Epithelial cell of prostate (primary cell): ENCODE data around the gene MED8.
"Not testable (repeated sequence)": the region's sequence is repeated elsewhere in the genome, so short reads cannot be mapped to it uniquely, and the experiment has no call there.

Experiments used
- DNase-seq: peaks from one replicate; pipeline ENCODE4 v3.0.0-alpha.2; 2011; ENCODE audit warnings: low read depth, low spot score
- H3K27ac ChIP-seq: fragments of 450-650 bp; 2 replicates; pipeline ENCODE4 v1.5.1; 2017; ENCODE audit warnings: mild to moderate bottlenecking

Gene MED8

DNA sequence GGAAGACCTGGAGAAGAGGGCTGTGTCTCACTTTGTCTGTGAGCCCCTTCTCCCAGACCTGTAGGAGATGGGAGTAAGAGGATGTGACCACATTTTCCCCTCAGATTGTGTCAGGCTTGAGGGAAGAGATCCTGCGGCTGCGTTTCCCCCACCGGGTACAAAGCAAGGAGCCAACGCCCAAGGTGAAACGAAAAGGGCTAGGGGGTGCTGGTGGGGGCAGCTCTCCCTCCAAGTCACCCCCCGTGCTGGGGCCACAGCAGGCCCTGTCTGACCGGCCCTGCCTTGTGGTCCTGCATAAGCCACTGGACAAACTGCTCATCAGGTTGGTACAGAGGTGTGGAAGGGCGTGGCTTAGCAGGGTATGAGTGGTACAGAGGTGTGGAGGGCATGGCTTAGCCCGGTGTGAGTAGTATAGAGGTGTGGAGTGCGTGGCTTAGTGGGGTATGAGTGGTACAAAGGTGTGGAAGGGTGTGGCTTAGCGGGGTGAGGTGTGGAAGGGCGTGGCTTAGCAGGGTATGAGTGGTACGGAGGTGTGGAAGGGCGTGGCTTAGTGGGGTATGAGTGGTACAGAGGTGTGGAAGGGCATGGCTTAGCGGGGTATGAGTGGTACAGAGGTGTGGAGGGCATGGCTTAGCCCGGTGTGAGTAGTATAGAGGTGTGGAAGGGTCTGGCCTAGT is 33.5 kb upstream of the MED8 start:
- peak overlapping the region; percentile 95 for H3K27ac ChIP-seq
- no peak for DNase-seq

DNA sequence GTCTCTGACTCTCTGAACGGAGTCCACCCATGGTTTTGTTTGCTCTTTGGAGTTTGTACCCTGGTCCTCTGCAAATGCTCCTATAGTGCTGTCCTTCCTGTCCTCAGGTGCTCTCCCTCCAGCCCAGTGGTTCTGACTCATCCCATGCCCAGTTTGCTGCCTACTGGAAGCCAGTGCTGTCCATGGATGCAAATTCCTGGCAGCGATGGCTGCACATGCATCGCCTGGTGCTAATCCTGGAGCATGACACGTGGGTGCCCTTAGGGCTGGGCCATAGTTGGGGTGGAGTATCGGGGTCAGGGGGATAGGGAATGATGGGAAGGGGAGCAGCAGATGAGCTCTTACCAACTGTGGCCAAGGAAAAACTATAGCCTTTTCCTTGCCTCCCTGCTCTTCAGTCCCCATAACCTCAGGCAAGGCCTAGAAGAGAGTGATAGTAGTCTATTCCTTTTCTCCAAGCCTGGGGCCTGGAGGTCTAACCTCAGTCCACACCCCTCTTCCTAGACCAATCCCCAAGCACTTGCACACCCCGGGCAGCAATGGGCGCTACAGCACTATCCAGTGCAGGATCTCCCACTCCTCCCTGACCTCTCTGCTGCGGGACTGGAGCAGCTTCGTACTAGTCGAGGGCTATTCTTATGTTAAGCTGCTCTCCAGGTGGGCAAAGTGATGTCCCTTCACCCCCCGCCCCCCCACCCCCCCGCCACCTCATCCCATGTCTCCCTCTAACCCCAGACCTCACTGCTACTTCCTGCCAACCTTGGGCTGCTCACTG is 32.6 kb upstream of the MED8 start:
- DNase-seq = no peak
- peak overlapping the region; percentile 95 for H3K27ac ChIP-seq

DNA sequence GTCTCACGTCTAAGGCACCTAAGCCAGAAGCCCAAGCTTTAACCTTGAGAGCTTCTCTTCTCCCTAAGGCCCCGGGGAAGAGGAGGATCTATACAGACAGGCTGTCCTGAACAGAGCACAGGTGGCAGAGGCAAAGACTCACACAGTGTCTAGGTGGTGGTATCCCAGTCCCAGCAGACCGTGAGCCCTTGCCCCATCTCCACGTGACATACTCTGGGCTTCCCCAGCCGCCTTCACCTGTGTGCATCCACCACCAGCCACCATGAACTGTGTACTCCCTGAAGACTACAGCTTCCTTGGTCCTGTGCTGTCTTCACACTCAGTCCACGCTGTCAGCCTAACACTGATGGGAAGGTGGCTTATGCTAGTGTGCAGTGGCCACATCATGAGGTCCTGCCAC is 31.8 kb upstream of the MED8 start:
- no peak overlapping the region for H3K27ac ChIP-seq
- DNase-seq = no peak

- no peak overlapping the region for H3K27ac ChIP-seq
- no peak for DNase-seq
These were observed 31.3 kb upstream of the MED8 start for GRCh38 chr1:43420874-43421273.

DNA sequence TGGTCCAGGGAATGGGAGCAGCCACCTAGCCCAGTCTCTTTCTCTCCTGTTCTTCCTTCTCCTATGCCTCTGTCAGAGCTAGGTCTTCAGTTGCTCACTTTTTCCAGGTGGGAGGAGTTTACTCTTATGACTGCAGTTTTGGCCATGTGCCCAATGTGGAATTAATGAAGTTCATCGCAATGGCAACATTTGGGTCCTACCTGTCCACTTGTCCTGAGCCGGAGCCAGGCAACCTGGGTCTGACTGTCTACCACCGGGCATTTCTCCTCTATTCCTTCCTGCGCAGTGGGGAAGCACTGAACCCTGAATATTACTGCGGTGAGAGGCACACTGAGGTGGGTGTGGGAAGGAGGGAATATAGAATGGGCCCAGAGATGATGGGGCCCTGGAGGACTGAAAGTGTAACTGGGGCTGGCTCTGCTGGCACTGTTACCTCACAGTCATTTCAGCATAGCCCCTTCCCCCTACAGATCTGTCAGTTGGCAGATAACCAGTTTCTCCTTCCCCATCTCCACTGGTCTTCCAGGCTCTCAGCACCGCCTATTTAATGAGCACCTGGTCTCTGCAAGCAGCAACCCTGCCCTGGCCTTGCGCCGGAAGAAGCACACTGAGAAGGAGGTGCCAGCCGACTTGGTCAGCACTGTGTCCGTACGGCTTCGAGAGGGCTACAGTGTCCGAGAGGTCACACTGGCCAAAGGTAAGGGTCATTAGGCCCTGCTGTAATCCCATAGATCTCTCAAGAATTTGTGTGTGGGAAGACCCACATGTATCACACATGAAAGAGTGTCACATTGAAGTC is 30.2 kb upstream of the MED8 start:
- no peak overlapping the region for H3K27ac ChIP-seq
- DNase-seq = no peak

DNA sequence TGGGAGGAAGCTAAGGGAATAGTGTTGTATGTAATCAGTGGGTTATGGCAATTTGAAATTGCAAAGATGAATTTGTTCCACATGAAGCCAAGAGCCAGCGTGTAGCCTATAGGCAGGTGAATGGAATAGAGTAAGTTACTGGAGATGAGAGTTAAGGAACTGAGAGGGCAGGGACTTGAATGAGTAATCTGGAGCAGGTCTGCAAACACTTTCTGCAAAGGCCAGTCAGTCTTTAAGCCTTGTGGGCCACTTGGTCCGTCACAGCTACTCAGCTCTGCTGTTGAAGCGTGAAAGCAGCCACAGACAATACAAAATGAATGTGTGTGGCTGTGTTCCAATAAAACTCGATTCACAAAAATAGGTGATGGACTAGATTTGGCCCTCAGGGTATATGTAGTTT is 29.3 kb upstream of the MED8 start:
- DNase-seq = no peak
- H3K27ac ChIP-seq = no peak overlapping the region

- no peak overlapping the region for H3K27ac ChIP-seq
- no peak for DNase-seq
These were observed 26.3 kb upstream of the MED8 start for GRCh38 chr1:43415901-43416300.

GRCh38 chr1:43414634-43415223 is 25.1 kb upstream of the MED8 start:
- no peak overlapping the region for H3K27ac ChIP-seq
- DNase-seq = no peak

- not testable (repeated sequence) for H3K27ac ChIP-seq, DNase-seq
These were observed 23.8 kb upstream of the MED8 start for GRCh38 chr1:43413426-43413825.

DNA sequence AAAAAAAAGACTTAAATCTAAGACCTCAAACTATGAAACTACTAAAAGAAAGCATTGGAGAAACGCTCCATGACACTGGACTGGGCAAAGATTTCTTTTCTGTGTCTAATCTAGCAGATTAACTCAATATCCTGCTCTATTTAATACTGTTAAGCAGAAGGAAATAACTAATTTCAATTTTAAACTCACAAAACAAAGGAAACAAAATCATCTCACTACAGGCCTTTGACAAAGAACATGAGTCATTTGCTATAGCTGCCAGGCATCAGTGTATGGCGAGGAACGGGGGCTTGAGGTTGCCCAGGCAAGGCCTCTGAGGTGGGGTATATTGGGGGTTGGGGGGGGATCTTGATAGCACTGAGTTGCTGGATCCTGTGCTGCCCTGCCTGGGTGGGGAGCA is 21.0 kb upstream of the MED8 start:
- no peak for DNase-seq
- no peak overlapping the region for H3K27ac ChIP-seq

DNA sequence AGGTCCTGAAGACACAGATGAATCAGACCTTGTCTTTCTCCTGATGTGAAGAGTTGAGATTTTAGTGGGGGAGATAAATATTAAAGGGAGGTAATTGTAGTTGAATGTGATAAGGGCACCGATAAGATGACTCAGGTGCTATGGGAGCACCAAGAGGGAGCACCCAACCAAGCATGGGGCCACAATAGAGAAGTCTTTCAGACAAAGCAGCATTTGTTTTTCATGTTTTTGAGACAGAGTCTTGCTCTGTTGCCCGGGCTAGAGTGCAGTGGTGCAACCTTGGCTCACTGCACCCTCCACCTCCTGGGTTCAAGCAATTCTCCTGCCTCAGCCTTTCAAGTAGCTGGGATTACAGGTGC is 16.3 kb upstream of the MED8 start:
- H3K27ac ChIP-seq = no peak overlapping the region
- DNase-seq = no peak

GRCh38 chr1:43405219-43405875 is 15.7 kb upstream of the MED8 start:
- no peak for DNase-seq
- no peak overlapping the region for H3K27ac ChIP-seq

DNA sequence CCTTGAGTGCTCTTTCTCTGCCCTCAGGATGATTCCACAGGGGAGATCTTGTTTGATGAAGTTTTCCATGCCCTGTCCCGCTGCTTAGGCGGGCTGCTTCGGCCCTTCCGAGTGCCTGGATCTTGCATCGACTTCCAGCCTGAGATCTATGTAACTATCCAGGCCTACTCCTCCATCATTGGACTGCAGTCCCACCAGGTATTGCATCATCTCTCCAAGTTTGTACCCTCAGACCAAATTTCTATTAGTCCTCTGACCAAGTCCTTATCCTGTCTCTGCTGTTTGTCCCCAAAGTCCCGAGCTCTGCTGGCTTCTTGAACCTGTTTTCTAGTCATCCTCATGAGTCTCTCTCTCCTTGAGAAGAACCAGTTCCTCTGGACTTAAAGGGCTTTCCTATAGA is 14.8 kb upstream of the MED8 start:
- no peak for DNase-seq
- H3K27ac ChIP-seq = no peak overlapping the region

GRCh38 chr1:43402089-43402865 is 12.7 kb upstream of the MED8 start:
- no peak for DNase-seq
- no peak overlapping the region for H3K27ac ChIP-seq

DNA sequence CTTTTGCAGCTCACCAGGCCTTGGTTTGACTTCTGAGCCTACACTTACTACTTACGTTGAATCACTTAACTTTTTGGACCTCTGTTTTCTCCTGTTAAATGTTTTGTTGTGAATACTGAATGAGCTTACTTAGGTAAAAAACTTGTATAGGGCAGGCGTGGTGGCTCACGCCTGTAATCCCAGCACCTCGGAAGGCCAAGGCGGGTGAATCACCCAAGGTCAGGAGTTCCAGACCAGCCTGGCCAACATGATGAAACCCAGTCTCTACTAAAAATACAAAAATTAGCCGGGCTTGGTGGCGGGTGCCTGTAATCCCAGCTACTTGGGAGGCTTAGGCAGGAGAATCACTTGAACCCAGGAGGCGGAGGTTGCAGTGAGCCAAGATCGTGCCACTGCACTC is 10.8 kb upstream of the MED8 start:
- DNase-seq, H3K27ac ChIP-seq: not testable (repeated sequence)

- no peak for DNase-seq
- no peak overlapping the region for H3K27ac ChIP-seq
These were observed 8.6 kb upstream of the MED8 start for GRCh38 chr1:43398227-43398626.

DNA sequence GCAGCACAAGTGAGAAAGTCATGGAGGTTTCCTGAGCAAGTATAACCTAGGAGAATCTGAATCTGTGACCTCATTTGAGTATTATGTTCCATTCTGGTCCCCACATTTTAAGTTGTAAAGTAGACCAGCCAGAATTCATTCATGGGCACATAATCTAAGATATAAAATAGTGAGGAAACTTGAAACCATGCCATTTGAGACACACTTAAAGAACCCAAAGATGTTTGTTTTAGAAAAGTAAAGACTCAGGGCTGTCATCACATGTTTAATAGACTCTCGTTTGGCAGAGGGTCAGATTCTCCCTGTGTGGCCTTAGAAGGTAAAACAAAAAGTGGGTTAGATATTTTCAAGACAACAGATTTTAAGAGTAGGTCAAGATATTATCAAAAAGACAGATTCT is 6.5 kb upstream of the MED8 start:
- no peak for DNase-seq

GRCh38 chr1:43395523-43395922 is 5.9 kb upstream of the MED8 start:
- no peak overlapping the region for H3K27ac ChIP-seq
- no peak for DNase-seq

More for the DNA sequence above, 6.5 kb upstream of the MED8 start:
- no peak overlapping the region for H3K27ac ChIP-seq

DNA sequence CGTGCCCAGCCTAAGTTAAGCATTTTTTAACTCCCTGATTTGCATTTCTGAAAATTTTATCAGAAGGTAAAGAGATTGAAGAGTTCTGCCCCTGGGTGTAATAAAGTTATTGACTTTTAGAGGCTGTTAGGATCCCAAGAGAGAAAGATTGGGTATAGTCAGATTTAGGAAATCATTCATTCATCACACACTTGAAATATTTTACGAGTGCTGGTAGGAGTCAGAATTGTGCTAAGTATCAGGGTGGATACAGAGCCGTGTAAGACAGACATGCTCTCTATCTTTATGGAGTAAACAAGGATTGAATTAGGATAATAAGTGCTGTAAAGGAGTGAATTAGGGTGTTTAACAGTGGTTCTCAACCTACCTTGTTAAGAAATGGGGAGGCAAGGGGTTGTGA is 3.1 kb upstream of the MED8 start:
- DNase-seq = no peak
- no peak overlapping the region for H3K27ac ChIP-seq

GRCh38 chr1:43388613-43389012 is 987 bp downstream of the MED8 start:
- no peak for DNase-seq
- peak overlapping the region; percentile 79 for H3K27ac ChIP-seq
